HG03095 (cell line): ENCODE measurements around the gene RAX2.

Experiments
- ATAC-seq: cut with Tn5 transposase; IDR thresholded peaks from one replicate; pipeline ENCODE4 v1.9.1; 2021; ENCODE audit warnings: moderate library complexity; ENCODE audit not compliant: unreplicated experiment

The RAX2 gene

DNA sequence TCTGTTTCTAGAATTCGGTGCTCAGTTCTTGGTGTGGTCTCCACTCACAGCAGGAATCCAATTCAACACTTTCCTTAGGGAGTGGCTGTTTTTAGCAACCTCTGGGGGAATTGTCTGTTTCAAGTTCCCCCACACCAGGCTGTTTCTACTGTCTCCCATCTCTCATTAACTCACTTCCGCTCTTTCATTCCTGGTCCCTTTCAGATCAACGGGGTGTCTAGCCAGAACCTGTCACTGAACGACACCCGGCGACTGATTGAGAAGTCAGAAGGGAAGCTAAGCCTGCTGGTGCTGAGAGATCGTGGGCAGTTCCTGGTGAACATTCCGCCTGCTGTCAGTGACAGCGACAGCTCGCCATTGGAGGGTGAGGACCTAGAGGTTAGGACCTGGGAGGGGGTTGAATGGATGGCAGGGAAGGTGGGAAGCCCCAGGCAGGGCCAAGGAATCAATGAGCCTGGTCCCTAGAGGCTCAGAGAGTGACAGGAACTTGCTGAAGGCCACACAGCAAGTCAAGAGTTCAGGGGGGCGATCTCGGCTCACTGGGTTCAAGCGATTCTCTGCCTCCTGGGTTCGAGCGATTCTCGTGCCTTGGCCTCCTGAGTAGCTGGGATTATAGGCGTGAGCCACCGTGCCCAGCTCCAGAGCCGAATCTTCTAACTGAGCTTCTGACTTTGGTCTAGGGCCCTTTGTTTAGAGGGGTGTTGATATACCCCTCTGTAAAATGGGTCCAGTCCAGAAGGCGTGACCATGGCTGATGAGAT, 38.3 kb downstream of the RAX2 start:
- ATAC-seq, result no peak

DNA sequence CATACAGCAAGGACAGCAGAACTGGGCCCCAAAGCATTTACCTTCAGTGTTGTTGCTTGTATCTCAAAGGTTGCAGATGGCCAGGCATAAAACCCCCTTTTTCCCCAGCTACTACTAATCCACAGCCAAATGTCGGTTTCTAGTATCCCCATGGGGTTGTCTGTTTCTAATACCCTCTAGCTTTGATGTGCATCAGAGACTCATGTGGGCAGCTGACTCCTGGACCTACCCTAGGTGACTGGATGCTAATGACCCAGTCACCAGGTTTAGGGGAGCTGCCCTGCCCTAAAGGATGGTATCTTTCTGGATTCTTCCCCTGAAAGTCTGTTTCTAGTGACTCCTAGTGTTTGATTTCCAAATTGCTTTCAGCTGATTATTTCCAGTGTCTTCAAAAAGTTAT, 39.9 kb downstream of the RAX2 start:
- ATAC-seq, result no peak

DNA sequence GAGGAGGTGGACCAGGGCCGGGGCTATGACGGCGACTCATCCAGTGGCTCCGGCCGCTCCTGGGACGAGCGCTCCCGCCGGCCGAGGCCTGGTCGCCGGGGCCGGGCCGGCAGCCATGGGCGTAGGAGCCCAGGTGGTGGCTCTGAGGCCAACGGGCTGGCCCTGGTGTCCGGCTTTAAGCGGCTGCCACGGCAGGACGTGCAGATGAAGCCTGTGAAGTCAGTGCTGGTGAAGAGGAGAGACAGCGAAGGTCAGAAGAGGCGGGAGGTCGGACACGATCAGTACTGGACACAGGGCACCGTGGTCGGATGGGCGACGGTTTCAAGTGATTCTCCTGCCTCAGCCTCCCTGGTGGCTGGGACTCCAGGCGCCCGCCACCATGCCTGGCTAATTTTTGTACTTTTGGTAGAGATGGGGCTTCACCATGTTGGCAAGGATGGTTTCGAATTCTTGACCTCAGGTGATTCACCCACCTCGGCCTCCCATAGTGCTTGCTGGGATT, 41.5 kb downstream of the RAX2 start:
- ATAC-seq, result no peak

DNA sequence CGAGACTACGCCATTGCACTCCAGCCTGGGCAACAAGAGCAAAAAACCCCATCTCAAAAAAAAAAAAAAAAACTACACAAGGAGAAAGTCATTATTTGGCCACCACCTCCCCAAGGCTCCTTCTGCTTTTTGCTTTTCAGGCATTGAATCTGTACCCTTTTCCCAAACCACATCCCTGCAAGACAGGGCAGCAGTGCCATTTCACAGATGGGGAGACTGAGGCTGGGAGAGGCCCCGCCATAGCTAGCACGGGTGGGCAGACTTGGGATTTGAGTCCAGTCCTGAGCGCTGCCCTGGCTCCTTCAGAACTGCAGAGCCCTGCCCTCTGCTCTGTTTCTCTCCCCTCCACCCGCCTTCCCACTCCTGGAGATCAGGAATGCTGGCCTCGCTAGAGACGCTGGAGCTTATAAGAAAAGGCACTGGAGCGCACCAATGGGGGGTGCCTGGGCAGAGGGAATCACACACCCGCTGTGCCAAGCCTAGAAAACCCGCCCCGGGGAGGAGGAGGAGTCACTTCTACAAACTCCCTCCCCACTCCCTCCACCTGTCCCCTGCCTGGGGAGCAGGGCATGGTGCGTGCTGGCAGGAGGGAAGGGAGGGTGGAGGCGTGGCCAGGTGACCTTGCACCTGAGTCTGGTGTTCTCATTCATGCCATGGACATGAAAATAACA, 46.3 kb downstream of the RAX2 start:
- no peak for ATAC-seq

DNA sequence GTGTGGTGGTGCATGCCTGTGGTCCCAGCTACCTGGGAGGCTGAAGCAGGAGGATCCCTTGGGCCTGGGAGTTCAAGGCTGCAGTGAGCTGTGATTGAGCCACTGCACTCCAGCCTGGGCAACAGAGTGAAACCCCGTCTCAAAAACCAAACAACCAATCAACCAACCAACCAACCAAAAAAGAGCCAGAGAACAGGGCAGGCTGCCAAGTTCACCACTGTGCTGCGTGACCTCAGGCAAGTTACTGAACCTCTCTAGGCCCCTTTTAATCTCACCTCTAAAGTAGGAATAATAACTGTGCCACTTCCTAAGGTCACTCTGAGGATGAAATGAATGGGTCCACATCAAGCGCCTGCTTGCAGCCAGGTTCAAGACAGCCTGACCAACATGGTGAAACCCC, 46.9 kb downstream of the RAX2 start:
- no peak for ATAC-seq

DNA sequence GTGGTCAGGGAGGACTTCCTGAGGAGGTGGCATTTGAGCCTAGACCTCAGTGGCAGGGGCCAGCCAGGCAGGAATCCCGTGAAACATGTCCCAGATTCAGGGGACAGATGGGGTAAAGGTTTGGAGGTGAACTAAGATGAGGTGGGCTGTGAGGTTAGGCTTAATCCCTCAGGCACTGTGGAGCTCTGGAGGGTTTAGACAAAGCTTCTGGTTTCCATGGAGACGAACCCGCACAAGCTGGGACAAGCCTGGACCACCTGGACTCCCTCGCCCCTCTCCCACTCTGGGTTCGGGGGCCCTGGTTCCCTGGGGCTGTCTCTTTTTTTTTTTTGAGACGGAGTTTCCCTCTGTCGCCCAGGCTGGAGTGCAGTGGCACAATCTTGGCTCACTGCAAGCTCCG, 48.1 kb downstream of the RAX2 start:
- no peak for ATAC-seq

DNA sequence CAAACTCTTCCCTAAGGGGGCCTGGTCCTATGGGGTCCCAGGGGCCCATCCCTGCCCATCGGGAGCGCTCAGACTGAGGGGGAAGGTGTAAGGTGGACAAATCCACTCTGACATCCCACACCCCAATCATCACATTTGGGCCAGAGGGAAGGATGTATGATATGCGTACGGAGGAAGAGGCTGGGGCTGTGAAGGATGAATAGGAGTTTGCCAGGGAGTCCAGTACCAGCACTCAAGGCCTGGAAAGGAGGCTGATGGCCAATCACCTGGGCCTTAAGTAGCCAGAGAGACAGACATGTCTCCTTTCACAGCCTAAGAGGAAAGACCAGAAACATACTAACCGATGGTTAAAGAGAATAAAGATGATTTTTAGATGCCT, 48.9 kb downstream of the RAX2 start:
- ATAC-seq, result no peak

DNA sequence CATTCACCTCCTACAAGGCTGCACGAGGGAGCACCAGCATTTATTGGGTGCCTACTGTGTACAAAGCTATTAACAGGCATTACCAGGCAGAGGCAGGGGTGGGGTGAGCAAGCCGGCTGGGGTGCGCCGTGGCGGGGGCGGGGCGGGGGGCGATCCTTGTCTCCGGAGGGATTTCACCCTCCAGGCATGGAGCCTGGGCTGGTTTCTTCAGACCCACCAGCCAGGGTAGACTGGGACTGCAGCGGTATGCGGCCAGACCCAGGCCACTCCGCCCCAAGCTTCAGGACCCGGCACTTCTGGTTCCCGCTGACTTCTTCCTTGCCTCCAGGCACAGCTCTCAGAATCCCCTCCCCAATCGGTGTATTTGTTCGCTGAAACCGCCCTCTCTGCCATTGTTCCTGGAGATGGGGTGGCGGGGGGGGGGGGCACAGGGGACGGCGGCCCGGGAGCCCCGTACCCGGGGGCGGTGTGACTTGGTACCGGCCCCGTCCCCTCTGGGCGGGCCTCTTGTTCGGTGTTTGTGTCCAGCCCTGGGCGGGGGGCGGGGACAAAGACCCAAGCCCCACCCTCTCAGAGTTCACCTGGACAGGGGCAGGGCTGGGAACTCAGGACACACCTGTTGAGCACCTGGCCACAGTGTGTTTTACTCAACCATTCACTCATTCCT, 49.5 kb downstream of the RAX2 start:
- ATAC-seq, result no peak

DNA sequence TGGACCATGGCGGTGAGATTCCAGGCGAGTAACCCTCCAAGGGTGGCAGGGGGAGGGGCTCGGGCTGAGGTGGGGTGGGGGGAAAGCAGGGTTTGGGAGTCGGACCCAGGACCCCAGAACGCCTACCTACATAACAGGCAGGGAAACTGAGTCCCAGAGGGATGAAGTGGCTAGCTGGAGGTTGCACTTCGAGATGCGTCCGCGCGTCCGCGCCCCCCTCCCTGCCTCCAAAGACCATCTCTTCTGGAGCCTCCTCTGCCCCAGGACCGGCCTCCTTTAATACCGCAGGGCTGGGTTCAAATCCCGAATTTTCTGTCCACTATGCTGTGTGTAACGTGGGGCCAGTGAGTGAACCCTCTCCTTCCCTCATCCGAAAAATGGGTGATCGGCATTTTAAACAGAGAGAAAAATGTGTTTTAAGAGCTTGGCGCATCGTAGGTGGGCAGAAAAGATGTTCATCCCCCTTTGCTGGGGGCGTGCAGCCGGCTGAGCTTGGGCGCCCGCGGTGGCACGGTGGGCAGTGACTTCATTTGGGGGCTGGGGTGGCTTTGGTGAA, 50.1 kb downstream of the RAX2 start:
- no peak for ATAC-seq

DNA sequence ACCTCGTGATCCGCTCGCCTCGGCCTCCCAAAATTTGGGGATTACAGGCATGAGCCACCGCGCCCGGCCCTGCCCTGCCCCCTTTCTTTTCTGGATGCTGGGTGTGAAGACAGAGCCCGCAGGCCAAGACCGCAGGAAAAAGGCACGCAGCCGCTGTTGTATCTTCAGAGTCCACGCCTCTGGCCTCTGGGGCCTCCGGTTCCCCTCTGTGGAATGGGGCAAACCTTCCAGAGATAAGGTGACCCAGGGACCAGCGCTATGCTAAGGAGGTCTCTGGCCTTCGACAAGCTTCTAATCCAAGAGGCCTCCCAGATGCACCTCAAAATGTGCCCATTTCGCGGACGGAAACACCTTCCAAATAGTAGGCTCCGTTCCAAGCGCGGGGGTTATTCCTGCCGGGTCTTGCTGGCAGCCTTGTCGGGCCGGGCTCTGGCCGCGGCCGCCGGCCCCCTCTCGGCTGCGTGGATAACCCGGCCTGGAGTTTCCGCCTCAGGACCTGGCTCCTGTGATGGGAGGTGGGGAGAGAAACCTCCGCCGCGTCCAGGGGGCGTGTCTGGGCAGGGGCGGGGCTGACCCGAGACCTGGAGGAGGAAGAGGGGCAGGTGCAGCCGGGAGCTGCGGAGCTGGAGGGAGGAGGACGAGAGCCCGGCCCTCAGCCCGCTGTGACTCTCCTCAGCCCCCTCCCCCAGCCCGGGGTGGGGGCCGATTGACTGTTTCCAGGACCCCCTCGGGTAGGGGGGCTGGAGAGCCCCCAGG, 50.7 kb downstream of the RAX2 start:
- no peak for ATAC-seq

DNA sequence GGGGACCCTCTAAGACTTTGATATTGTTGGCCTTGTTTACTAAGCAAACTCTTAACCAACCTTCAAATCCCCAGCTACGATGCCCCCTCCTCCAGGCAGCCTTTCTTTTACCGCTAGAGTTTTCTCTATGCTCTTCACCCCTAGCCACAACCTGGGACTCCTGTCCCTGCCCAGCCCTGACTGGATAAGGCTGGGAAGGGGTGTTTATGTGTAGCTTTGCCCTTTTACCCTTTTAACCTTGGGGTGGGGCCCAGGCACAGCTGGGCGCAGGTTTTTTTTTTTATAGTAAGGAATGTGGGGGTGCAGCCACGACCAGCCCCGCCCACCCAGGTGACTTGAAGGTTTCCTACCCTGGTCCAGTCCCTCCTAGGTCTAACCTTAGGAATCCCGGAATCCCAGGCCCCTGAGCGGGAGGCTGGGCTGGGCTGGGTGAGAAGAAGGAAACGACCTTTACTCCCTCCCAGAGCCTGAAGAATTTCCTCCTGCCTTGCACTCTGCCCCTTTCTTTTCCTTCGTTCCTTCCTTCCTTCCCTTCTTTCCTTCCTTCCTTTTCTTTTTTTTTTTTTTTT, 51.6 kb downstream of the RAX2 start:
- ATAC-seq, result no peak

DNA sequence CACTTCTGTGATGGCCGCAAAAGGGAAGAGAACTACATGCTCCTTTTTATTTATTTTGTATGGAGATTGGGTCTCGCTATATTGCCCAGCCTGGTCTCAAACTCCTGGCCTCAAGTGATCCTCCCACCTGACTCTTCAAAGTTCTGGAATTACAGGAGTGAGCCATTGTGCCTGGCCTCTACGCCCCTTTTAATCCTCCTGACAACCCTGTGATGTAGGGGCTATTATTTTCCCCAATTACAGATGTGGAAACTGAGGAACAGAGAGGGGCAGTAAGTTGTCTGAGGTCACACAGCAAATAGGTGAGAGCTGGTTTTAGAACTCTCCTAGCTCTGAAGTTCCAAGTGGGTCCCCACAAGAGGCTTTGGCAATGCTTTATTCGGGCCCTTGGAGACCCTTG, 52.2 kb downstream of the RAX2 start:
- no peak for ATAC-seq
